Measurements from ENCODE around the gene TMPO. TPM values are rescaled to one million over a fixed set of nuclear protein-coding genes. Genes with fewer than 3 reads are reported as not detected.
"Not testable (repeated sequence)": the region's sequence is repeated elsewhere in the genome, so short reads cannot be mapped to it uniquely, and the experiment has no call there.

Gene TMPO
- total and polyA plus RNA-seq, 4 donors, result 20.7 to 149 (median 30.6) TPM

- Histone ChIP-seq H3K27me3 (ENCODE audit: control insufficient read depth in 3 of 3, insufficient read depth in 3 of 3, low read length in 2 of 3) (no peaks in the 10 kb centered on the region), H3K9me3 (ENCODE audit: control insufficient read depth in 4 of 4, insufficient read depth in 3 of 4, low read length in 3 of 4) (no peaks in the 10 kb centered on the region), H3K4me3 (peak overlapping the region; percentile 29), H3K9ac (ENCODE audit: insufficient read depth in 1 of 2, low read length in 2 of 2) (peak overlapping the region; percentile 63 to 100), H3K27ac (ENCODE audit: low read depth in 1 of 2, low read length in 1 of 2) (peak overlapping the region; percentile 87 to 96), H3K36me3 (ENCODE audit: control insufficient read depth in 4 of 4, insufficient read depth in 4 of 4, low read length in 4 of 4) (peaks cover 0 to 2% (median 0%) of the 10 kb centered on the region in 4 donors), H3K4me1 (ENCODE audit: control insufficient read depth in 5 of 5, insufficient read depth in 5 of 5, low read length in 5 of 5) (no peaks in the 10 kb centered on the region)
- TF ChIP-seq CTCF (IDR thresholded peaks at IDR 0.05; ENCODE audit: control extremely low read depth, extremely low read depth), result no peak
- WGBS, 2 donors, result 0% methylated on average over 16 of the region's 16 CpGs
- ATAC-seq (ENCODE audit: insufficient read depth, low FRiP score) (peak; percentile 85), DNase-seq (peak; percentile 96 to 99 (median 99))
These were observed 12.1 kb upstream of the TMPO start for GRCh38 chr12:98503342-98503591.

GRCh38 chr12:98503592-98504367, 11.6 kb upstream of the TMPO start:
- DNase-seq (peak; percentile 97), ATAC-seq (ENCODE audit: insufficient read depth, low FRiP score) (peak; percentile 91)
- Histone ChIP-seq H3K36me3 (ENCODE audit: control insufficient read depth in 4 of 4, insufficient read depth in 4 of 4, low read length in 4 of 4) (peaks cover 0 to 2% (median 0%) of the 10 kb centered on the region in 4 donors), H3K27ac (ENCODE audit: low read depth in 1 of 2, low read length in 1 of 2) (peak overlapping the region; percentile 87 to 96), H3K27me3 (ENCODE audit: control insufficient read depth in 3 of 3, insufficient read depth in 3 of 3, low read length in 2 of 3) (no peaks in the 10 kb centered on the region), H3K4me3 (peak overlapping the region; percentile 29), H3K4me1 (ENCODE audit: control insufficient read depth in 5 of 5, insufficient read depth in 5 of 5, low read length in 5 of 5) (no peaks in the 10 kb centered on the region), H3K9me3 (ENCODE audit: control insufficient read depth in 4 of 4, insufficient read depth in 3 of 4, low read length in 3 of 4) (no peaks in the 10 kb centered on the region), H3K9ac (ENCODE audit: insufficient read depth in 1 of 2, low read length in 2 of 2) (peak overlapping the region; percentile 43 to 100)
- no peak for TF ChIP-seq CTCF (IDR thresholded peaks at IDR 0.05; ENCODE audit: control extremely low read depth, extremely low read depth)
- 0% methylated on average over 43 of the region's 43 CpGs for WGBS, 2 donors

- no peaks in the 10 kb centered on the region for H3K4me1 ChIP-seq (ENCODE audit: control insufficient read depth in 5 of 5, insufficient read depth in 5 of 5, low read length in 5 of 5)
- peaks cover 0 to 2% (median 0%) of the 10 kb centered on the region in 4 donors for H3K36me3 ChIP-seq (ENCODE audit: control insufficient read depth in 4 of 4, insufficient read depth in 4 of 4, low read length in 4 of 4)
- no peaks in the 10 kb centered on the region for H3K9me3 ChIP-seq (ENCODE audit: control insufficient read depth in 4 of 4, insufficient read depth in 3 of 4, low read length in 3 of 4)
- H3K9ac ChIP-seq (ENCODE audit: insufficient read depth in 1 of 2, low read length in 2 of 2), result peak overlapping the region in 1 of 2 donors; percentile 100
- no peak for TF ChIP-seq CTCF (IDR thresholded peaks at IDR 0.05; ENCODE audit: control extremely low read depth, extremely low read depth)
- H3K27ac ChIP-seq (ENCODE audit: low read depth in 1 of 2, low read length in 1 of 2), result peak overlapping the region in 1 of 2 donors; percentile 87
- 21 to 22% methylated on average over 3 of the region's 3 CpGs for WGBS, 2 donors
- ATAC-seq (ENCODE audit: insufficient read depth, low FRiP score) (no peak), DNase-seq (no peak)
- H3K4me3 ChIP-seq, result no peak overlapping the region
- H3K27me3 ChIP-seq (ENCODE audit: control insufficient read depth in 3 of 3, insufficient read depth in 3 of 3, low read length in 2 of 3), result no peaks in the 10 kb centered on the region
These were observed 11.1 kb upstream of the TMPO start for GRCh38 chr12:98504368-98504617.

- no peaks in the 10 kb centered on the region for H3K27me3 ChIP-seq (ENCODE audit: control insufficient read depth in 3 of 3, insufficient read depth in 3 of 3, low read length in 2 of 3)
- H3K4me1 ChIP-seq (ENCODE audit: control insufficient read depth in 5 of 5, insufficient read depth in 5 of 5, low read length in 5 of 5), result peaks cover 0 to 13% (median 8%) of the 10 kb centered on the region in 5 donors
- DNase-seq (no peak), ATAC-seq (ENCODE audit: insufficient read depth, low FRiP score) (no peak)
- no peaks in the 10 kb centered on the region for H3K9me3 ChIP-seq (ENCODE audit: control insufficient read depth in 4 of 4, insufficient read depth in 3 of 4, low read length in 3 of 4)
- no peak overlapping the region for H3K4me3 ChIP-seq
- no peaks in the 10 kb centered on the region for H3K36me3 ChIP-seq (ENCODE audit: control insufficient read depth in 4 of 4, insufficient read depth in 4 of 4, low read length in 4 of 4)
- H3K9ac ChIP-seq (ENCODE audit: insufficient read depth in 1 of 2, low read length in 2 of 2), result no peak overlapping the region
- WGBS, 2 donors, result 77 to 88% methylated on average over 2 of the region's 2 CpGs
- H3K27ac ChIP-seq (ENCODE audit: low read depth in 1 of 2, low read length in 1 of 2), result no peak overlapping the region
- TF ChIP-seq CTCF (IDR thresholded peaks at IDR 0.05; ENCODE audit: control extremely low read depth, extremely low read depth), result no peak
These were observed 6.3 kb upstream of the TMPO start for GRCh38 chr12:98509063-98509462.

GRCh38 chr12:98511806-98512205, 3.6 kb upstream of the TMPO start:
- not testable (repeated sequence) for H3K36me3 ChIP-seq (ENCODE audit: control insufficient read depth in 4 of 4, insufficient read depth in 4 of 4, low read length in 4 of 4); H3K9ac ChIP-seq (ENCODE audit: insufficient read depth in 1 of 2, low read length in 2 of 2); H3K27me3 ChIP-seq (ENCODE audit: control insufficient read depth in 3 of 3, insufficient read depth in 3 of 3, low read length in 2 of 3); DNase-seq; H3K27ac ChIP-seq (ENCODE audit: low read depth in 1 of 2, low read length in 1 of 2); H3K4me3 ChIP-seq; ATAC-seq (ENCODE audit: insufficient read depth, low FRiP score); H3K9me3 ChIP-seq (ENCODE audit: control insufficient read depth in 4 of 4, insufficient read depth in 3 of 4, low read length in 3 of 4)
- peaks cover 0 to 13% (median 8%) of the 10 kb centered on the region in 5 donors for H3K4me1 ChIP-seq (ENCODE audit: control insufficient read depth in 5 of 5, insufficient read depth in 5 of 5, low read length in 5 of 5)
- WGBS, 2 donors, result 96 to 97% methylated on average over 5 of the region's 5 CpGs
